ENCODE measurements around the gene CD300A.
"Not testable (repeated sequence)": the region's sequence is repeated elsewhere in the genome, so short reads cannot be mapped to it uniquely, and the experiment has no call there.

Gene CD300A

DNA sequence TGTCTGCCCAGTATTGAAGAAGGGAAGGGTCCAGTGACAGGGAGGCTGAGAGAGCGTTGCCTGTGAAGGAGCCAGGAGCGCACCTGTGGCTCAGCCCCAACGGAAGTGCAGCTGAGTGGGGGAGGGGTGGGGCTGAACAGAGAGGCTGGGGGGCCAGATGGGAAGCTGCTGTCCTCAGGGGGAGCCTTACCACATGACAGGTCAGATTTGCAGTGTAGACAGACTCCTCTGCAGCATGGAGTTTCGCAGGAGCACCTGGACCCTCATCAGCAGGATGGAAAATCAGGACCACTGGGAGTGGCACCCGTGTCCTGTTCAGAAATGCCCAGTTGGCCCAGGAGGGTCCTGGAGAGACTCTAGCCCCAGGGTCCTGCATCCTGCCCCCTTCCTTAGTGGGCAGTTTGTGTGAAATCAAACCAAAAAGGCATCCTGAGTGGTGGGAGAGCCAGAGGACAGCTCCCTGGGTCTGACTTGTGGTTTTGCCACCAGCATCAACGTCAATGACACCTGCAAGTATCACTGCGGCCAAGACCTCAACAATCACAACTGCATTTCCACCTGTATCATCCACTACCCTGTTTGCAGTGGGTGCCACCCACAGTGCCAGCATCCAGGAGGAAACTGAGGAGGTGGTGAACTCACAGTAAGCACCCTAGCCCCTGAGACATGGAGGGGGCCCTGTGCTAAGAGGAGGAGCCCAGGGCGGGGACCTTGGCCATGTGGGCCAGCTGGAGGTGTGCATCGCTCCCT is 7.8 kb downstream of the CD300A start:
- Mint-ChIP-seq H3K27me3 (no peaks in the 10 kb centered on the region), H3K4me1 (peaks cover 70% of the 10 kb centered on the region), H3K27ac (no peak overlapping the region), H3K36me3 (ENCODE audit: low read depth) (peaks cover 41% of the 10 kb centered on the region), H3K9me3 (peaks cover 8% of the 10 kb centered on the region), H3K4me3 (no peak overlapping the region)
- DNase-seq: no peak
- no peak for ATAC-seq

DNA sequence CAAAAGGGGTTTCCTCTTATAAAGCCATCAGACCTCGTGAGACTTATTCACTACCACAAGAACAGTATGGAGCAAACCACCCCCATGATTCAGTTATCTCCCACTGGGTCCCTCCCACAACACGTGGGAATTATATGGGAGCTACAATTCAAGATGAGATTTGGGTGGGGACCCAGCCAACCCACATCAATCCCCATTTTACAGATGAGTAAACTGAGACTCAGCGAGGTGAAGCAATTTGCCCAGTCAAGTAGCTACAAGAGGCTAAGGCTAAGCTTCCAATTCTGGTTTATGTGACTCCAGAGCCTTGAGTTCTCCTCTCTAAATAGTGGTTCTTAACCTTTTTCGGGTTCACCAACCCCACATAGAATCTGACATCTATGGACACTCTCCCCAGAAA is 8.8 kb downstream of the CD300A start:
- peaks cover 42% of the 10 kb centered on the region for H3K36me3 Mint-ChIP-seq (ENCODE audit: low read depth)
- H3K27me3 Mint-ChIP-seq: no peaks in the 10 kb centered on the region
- H3K4me3 Mint-ChIP-seq: no peak overlapping the region
- no peak for ATAC-seq
- no peak for DNase-seq
- H3K9me3 Mint-ChIP-seq: peaks cover 8% of the 10 kb centered on the region
- H3K27ac Mint-ChIP-seq: no peak overlapping the region
- H3K4me1 Mint-ChIP-seq: peaks cover 70% of the 10 kb centered on the region

DNA sequence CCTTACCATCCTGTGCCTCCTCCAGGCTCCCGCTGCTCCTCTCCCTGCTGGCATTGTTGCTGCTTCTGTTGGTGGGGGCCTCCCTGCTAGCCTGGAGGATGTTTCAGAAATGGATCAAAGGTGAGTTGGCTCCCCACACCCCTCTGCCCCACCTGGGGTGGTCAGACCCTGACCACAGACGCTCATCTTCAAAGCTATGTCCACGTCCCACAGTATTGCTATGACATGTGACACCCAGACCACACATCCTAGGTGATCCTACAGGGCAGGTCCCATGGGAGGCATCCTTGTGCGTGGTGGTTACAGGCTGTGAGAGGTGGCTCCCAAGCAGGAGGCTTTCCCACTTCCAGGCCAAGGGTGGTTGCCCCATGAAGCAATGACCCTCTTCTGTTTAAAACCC is 11.0 kb downstream of the CD300A start:
- ATAC-seq (no peak), DNase-seq (no peak)
- H3K9me3 Mint-ChIP-seq: peaks cover 8% of the 10 kb centered on the region
- no peak overlapping the region for H3K4me3 Mint-ChIP-seq
- H3K27ac Mint-ChIP-seq: no peak overlapping the region
- no peaks in the 10 kb centered on the region for H3K27me3 Mint-ChIP-seq
- H3K36me3 Mint-ChIP-seq (ENCODE audit: low read depth): peaks cover 36% of the 10 kb centered on the region
- H3K4me1 Mint-ChIP-seq: peaks cover 56% of the 10 kb centered on the region

DNA sequence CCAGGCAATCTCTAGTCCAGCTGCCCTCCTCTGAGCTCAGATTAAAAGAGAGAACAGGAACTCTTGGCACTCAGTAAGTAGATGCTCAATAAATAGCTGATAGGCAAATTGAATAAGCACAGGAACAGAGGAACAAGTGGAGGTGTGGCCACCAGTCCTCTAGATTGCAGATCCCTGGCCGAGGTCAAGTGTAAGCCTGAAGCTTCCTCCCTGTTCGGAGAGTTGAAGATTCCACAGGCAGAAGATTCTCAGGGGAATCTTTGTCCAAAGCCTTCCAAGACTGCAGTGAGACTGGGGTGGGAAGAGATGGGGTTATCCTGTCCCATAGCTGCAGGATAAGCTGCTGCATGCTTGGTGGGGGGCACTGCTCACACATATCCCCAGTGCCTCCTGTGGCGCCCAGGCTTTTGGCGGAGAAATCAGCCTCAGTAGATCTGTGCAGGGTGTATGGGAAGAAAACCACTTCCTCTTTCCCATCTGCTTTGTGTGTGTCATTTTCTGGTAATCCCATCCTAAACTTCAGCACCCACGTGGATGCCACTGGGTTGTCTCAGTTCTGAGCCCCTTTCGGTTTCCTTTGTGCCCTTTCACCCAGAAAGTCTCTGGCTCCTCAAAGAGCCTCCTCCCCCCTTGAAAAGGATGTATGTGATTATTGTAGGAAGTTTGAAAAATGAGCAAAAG is 12.1 kb downstream of the CD300A start:
- Mint-ChIP-seq H3K27me3 (no peaks in the 10 kb centered on the region), H3K27ac (peak overlapping the region; percentile 52), H3K9me3 (peaks cover 8% of the 10 kb centered on the region), H3K4me3 (peak overlapping the region; percentile 38), H3K36me3 (ENCODE audit: low read depth) (peaks cover 36% of the 10 kb centered on the region), H3K4me1 (peaks cover 51% of the 10 kb centered on the region)
- ATAC-seq (peak; percentile 67), DNase-seq (peak; percentile 36)

DNA sequence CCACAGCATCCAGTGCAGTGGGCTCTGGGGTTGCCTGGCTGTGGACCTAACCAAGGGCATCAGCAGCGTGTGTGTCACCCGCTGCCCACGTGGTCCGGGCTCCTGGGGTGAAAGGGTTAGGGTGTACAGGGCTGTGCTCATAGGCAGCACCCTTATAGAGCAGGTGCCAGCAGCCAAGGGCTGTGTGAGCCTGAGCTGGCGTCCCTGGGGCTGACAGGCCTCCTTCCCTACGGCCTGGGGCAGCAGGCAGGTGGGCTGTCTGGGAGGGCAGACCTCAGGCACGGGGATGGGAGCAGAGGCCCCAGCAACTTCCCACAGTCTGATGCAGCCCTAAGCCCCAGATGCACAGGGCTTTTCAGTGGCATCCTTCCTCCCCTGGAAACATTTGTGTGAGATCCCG is 13.9 kb downstream of the CD300A start:
- Mint-ChIP-seq H3K27ac (no peak overlapping the region), H3K27me3 (no peaks in the 10 kb centered on the region), H3K36me3 (ENCODE audit: low read depth) (peaks cover 25% of the 10 kb centered on the region), H3K9me3 (peaks cover 4% of the 10 kb centered on the region), H3K4me3 (no peak overlapping the region), H3K4me1 (peaks cover 34% of the 10 kb centered on the region)
- DNase-seq: no peak
- ATAC-seq: no peak

DNA sequence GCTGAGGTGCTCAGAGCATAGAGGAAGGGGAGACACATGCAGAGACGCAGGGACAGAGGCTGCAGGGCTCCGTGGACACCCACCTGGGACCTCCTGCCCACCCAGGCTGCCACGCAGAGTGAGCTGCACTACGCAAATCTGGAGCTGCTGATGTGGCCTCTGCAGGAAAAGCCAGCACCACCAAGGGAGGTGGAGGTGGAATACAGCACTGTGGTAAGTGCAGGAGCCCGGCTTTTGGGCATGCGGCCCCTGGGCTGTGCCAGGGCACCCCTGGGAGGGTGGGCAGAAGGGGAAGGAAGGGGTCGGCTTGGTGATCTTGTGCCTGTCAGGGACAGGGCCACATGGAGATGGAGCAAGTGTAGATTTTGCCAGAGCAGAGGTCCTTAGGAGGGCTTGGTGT is 15.2 kb downstream of the CD300A start:
- Mint-ChIP-seq H3K9me3 (no peaks in the 10 kb centered on the region), H3K4me1 (peaks cover 30% of the 10 kb centered on the region), H3K36me3 (ENCODE audit: low read depth) (peaks cover 15% of the 10 kb centered on the region), H3K4me3 (no peak overlapping the region), H3K27me3 (no peaks in the 10 kb centered on the region), H3K27ac (no peak overlapping the region)
- ATAC-seq (no peak), DNase-seq (no peak)

DNA sequence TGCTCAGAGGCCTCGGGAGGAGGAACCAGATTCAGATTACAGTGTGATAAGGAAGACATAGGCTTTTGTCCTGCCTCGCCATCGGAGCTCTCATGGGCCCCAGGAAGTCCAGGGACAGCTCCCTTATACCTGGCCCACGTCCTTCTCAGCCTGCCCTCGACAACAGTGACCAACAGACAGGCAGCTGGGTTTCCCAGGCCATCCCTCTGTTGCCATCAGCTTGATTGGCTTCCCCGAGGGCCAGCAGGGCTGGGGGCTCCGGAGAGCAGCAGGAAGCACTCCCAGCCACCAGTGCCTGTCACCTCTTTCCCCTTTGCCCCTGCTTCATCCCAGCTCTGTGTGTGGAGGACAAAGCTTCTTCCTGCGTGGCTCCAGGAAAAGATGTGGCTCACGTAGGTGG is 17.6 kb downstream of the CD300A start:
- Mint-ChIP-seq H3K27me3 (no peaks in the 10 kb centered on the region), H3K4me3 (no peak overlapping the region), H3K27ac (no peak overlapping the region), H3K36me3 (ENCODE audit: low read depth) (peaks cover 7% of the 10 kb centered on the region), H3K9me3 (peaks cover 3% of the 10 kb centered on the region), H3K4me1 (peaks cover 12% of the 10 kb centered on the region)
- ATAC-seq: no peak
- no peak for DNase-seq

DNA sequence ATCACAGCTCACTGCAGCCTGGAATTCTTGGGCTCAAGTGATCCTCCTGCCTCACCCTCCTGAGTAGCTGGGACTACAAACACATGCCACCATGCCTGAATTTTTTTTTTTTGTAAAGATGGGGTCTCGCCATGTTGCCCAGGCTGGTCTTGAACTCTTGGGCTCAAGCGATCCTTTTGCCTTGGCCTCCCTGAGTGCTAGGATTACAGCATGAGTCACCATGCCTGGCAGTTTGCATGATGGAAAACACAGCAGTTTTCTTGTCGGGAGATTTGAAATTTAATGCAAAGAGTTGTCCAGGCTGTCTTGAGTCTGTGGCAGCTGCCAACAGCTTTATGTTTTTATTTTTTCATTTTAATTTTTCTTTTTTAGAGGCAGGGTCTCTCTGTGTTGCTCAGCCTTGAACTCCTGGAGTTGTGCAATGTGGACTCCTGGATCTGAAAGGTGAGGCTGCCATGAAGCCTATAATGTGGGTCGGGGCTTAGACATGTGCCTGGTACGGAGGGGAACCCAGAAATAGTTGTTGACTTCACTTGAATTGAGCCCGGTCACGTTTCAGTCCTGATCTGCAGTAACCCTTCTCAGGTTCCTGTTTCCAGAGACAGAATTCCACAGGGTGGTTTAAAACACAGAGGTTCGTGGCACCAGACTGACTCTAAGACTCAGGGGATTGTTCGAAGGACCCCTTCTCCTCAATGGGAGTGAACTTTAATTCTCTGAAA is 18.7 kb downstream of the CD300A start:
- Mint-ChIP-seq H3K9me3 (peaks cover 9% of the 10 kb centered on the region), H3K4me1 (peaks cover 2% of the 10 kb centered on the region), H3K36me3 (ENCODE audit: low read depth) (peaks cover 10% of the 10 kb centered on the region), H3K27me3 (no peaks in the 10 kb centered on the region), H3K4me3 (no peak overlapping the region), H3K27ac (no peak overlapping the region)
- ATAC-seq (no peak), DNase-seq (no peak)

DNA sequence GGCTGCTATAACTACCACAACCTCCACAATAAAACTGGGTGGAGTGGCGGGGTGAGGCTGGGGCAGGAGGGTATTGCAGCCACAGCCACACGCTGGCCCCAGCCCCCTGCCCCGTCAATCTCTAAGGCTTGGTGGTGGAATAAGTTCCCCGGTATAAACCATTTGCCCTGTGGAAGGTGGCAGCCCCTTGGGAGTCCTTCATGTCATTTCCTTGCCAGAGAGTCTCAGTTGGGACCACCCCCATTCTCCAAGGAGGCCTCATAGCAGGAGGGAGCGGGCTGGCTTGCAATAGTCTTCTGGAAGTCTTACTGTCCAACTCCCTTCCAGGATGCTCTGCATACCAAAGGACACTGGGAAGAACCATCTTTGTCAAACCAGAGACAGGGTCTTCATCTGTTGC is 19.4 kb downstream of the CD300A start:
- Mint-ChIP-seq H3K27ac (no peak overlapping the region), H3K36me3 (ENCODE audit: low read depth) (peaks cover 10% of the 10 kb centered on the region), H3K27me3 (no peaks in the 10 kb centered on the region), H3K4me1 (no peaks in the 10 kb centered on the region), H3K9me3 (peaks cover 9% of the 10 kb centered on the region), H3K4me3 (no peak overlapping the region)
- DNase-seq: no peak
- no peak for ATAC-seq

DNA sequence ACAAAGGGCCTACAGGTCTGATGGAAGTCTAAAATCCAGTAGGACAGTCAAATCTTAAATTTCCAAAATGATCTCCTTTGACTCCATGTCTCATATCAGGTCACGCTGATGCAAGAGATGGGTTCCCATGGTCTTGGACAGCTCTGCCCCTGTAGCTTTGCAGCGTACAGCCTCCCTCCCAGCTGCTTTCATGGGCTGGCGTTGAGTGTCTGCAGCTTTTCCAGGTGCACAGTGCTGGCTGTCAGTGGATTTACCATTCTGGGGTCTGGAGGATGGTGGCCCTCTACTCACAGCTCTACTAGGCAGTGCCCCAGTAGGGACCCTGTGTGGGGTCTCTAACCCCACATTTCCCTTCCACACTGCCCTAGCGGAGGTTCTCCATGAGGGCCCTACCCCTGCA is 21.8 kb downstream of the CD300A start:
- H3K4me1 Mint-ChIP-seq; H3K36me3 Mint-ChIP-seq (ENCODE audit: low read depth); H3K27me3 Mint-ChIP-seq; H3K4me3 Mint-ChIP-seq; H3K27ac Mint-ChIP-seq; H3K9me3 Mint-ChIP-seq; DNase-seq; ATAC-seq: not testable (repeated sequence)

DNA sequence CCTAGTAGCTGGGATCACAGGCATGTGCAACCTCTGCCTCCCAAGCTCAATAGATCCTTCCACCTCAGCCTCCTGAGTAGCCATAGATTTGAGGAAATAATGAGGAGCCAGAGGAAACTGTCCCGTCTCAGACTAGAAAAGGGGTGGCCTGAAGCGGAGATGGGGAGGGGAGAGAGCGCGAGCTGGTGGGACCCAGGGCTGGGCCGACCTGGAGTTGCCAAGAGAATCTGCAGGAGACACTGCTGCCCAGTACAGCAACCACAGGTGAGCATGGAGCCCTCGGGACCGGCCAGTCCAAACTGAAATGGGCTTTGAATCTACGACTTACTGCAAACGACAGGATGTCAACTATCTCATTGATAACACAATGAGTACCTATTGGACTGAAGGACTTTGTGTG is 24.3 kb downstream of the CD300A start:
- no peak overlapping the region for H3K4me3 Mint-ChIP-seq
- no peak overlapping the region for H3K27ac Mint-ChIP-seq
- H3K4me1 Mint-ChIP-seq: peaks cover 7% of the 10 kb centered on the region
- ATAC-seq (no peak), DNase-seq (no peak)
- H3K27me3 Mint-ChIP-seq: no peaks in the 10 kb centered on the region
- H3K36me3 Mint-ChIP-seq (ENCODE audit: low read depth): peaks cover 10% of the 10 kb centered on the region
- H3K9me3 Mint-ChIP-seq: peaks cover 9% of the 10 kb centered on the region

DNA sequence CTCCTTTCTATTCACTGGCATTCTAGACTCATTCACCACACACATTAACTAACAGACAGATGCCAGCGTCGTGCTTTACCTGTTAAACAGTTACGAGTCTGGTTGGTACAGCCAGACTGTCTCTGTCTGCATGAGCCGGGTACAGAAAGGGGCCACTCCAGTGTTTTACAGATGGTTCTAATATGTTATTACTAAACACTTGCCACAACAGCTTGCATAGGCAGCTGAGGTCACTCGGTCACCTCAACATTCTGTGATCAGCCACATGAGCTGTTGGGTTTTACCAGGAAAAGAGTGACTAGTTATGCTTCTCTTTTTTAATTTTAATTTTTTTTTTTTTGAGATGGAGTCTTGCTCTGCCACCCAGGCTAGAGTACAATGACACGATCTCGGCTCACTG is 25.2 kb downstream of the CD300A start:
- H3K4me1 Mint-ChIP-seq: peaks cover 7% of the 10 kb centered on the region
- DNase-seq (no peak), ATAC-seq (no peak)
- H3K4me3 Mint-ChIP-seq: no peak overlapping the region
- H3K9me3 Mint-ChIP-seq: peaks cover 9% of the 10 kb centered on the region
- H3K36me3 Mint-ChIP-seq (ENCODE audit: low read depth): peaks cover 8% of the 10 kb centered on the region
- no peaks in the 10 kb centered on the region for H3K27me3 Mint-ChIP-seq
- H3K27ac Mint-ChIP-seq: no peak overlapping the region

DNA sequence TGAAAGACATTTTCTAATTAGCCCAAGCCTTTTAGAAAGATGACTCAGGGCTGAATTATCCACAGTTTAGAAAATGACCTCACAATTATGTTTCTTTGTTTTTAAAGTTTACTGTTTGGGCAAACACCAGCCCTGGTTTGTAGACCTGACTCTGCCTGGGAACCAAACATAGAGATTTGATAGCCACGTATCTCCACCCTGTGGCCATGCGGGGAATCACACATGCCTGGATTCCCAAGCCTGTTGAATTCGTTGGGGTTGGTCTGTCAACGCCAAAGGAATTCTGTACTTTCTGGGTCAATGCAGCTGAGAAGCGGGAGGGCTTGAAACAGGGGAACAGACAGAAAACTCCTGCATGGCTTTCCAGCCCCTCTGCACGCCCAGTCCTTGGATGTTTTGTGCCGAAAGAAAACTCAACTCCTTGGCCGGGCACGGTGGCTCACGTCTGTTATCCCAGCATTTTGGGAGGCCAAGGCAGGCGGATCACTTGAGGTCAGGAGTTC is 26.9 kb downstream of the CD300A start:
- Mint-ChIP-seq H3K36me3 (ENCODE audit: low read depth) (peaks cover 6% of the 10 kb centered on the region), H3K27ac (no peak overlapping the region), H3K4me3 (no peak overlapping the region), H3K27me3 (no peaks in the 10 kb centered on the region), H3K4me1 (peaks cover 7% of the 10 kb centered on the region), H3K9me3 (peaks cover 9% of the 10 kb centered on the region)
- peak; percentile 73 for DNase-seq
- peak; percentile 69 for ATAC-seq

DNA sequence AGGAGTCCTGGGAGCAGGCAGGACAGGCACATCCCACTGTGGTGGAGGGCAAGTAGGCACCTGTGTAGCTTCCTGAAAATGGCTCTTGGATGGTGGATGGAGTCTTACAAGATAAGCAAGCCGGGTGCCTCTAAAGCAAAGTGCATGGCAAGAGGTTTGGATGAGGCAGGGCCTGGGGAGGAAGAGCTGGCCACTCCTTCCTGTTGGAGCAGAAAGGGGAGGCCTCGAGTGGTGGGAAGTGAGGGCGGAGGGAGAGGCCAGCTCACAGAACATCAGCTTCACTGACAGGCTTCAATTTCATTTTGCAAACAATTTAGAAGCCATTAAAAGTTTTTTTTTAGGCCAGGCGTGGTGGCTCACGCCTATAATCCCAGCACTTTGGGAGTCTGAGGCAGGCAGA is 31.0 kb downstream of the CD300A start:
- Mint-ChIP-seq H3K9me3 (no peaks in the 10 kb centered on the region), H3K36me3 (ENCODE audit: low read depth) (no peaks in the 10 kb centered on the region), H3K4me3 (no peak overlapping the region), H3K4me1 (peaks cover 7% of the 10 kb centered on the region), H3K27me3 (no peaks in the 10 kb centered on the region), H3K27ac (no peak overlapping the region)
- ATAC-seq (no peak), DNase-seq (no peak)

DNA sequence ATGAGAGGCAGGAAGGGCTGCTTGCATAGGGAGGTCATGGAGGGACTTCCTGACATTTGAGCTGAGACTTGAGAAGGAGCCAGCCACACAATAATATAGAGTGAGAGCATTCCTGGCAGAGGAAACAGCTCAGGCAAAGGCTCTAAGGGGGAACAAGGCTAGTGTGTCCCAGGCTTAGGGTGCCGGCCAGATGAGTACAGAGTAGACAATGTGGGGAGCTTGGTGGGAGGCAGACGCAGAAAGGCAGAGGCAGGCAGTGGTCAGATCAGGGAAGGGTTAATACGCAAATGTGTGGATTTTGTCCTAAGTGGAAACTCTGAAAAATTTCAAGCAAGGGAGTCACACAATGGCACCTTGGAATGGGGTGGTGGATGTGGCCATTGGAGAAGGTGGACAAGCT is 33.6 kb downstream of the CD300A start:
- Mint-ChIP-seq H3K4me3 (no peak overlapping the region), H3K27me3 (no peaks in the 10 kb centered on the region), H3K36me3 (ENCODE audit: low read depth) (no peaks in the 10 kb centered on the region), H3K27ac (no peak overlapping the region), H3K4me1 (no peaks in the 10 kb centered on the region), H3K9me3 (no peaks in the 10 kb centered on the region)
- DNase-seq (no peak), ATAC-seq (no peak)

Measured in activated naive CD8-positive, alpha-beta T cell treated with anti-CD3 and anti-CD28 coated beads, Interleukin-2, amount 50 U/mL, for 24 hours (primary cell).